Cardiac muscle cell (in vitro differentiated cells and primary cell): ENCODE data around the gene NUAK2. TPM values are rescaled to one million over a fixed set of nuclear protein-coding genes. Genes with fewer than 3 reads are reported as not detected.
"Not testable (repeated sequence)": the region's sequence is repeated elsewhere in the genome, so short reads cannot be mapped to it uniquely, and the experiment has no call there.

ENCODE experiments used
- DNase-seq, 2 donors: peaks; one replicate each; pipeline versions ENCODE4 v3.0.0 to v3.0.0-alpha.2; 2010 to 2017; ENCODE audit warnings: low read depth in 1 of 2, low spot score in 1 of 2
- H3K27ac ChIP-seq: fragments of 200-600 bp; sonication (generic); 2 replicates; pipeline ENCODE4 v1.5.1; 2016
- H3K27me3 ChIP-seq: fragments of 200-600 bp; sonication (generic); 2 replicates; pipeline ENCODE4 v1.6.0; 2016; ENCODE audit warnings: control low read depth
- H3K36me3 ChIP-seq: fragments of 200-600 bp; sonication (generic); 2 replicates; pipeline ENCODE4 v1.5.1; 2016; ENCODE audit warnings: control low read depth
- H3K4me1 ChIP-seq: fragments of 200-600 bp; sonication (generic); 2 replicates; pipeline ENCODE4 v1.8.1; 2017; ENCODE audit warnings: low read depth, mild to moderate bottlenecking, mixed run types
- H3K4me3 ChIP-seq: fragments of 200-600 bp; sonication (generic); 2 replicates; pipeline ENCODE4 v1.5.1; 2016; ENCODE audit warnings: mild to moderate bottlenecking
- H3K9me3 ChIP-seq: fragments of 200-600 bp; sonication (generic); 2 replicates; pipeline ENCODE4 v1.5.1; 2017; ENCODE audit warnings: low read depth, mild to moderate bottlenecking, control low read depth
- polyA plus RNA-seq: library from polyadenylated mRNA; unstranded; fragments of >200 nt; fragmentation: Nextera tagmentation; extraction: Ambion mirVana; gene quantifications from 2 replicates; pipeline ENCODE4 v1.2.1, GENCODE V29; 2016
- total RNA-seq: library from RNA; depleted of rRNA; stranded (reverse); fragments of >200 nt; gene quantifications from 2 replicates; pipeline ENCODE4 v1.2.3, GENCODE V29; 2016
- TF ChIP-seq, protein P1 (sequence below): IDR thresholded peaks from 2 replicates; pipeline ENCODE4 v1.5.1; 2012; ENCODE audit warnings: low read depth, mild to moderate bottlenecking, low read length

Gene NUAK2
- total RNA-seq, result 3.4 and 4.3 TPM in 2 replicates
- 2.1 and 3.4 TPM in 2 replicates for polyA plus RNA-seq

GRCh38 chr1:205321162-205321958 lies at the start of gene NUAK2:
NUAK2 (minus strand) TSS chr1:205321745; CDS start chr1:205321628, 117 bp downstream.
- H3K9me3 ChIP-seq, result no peaks in the 10 kb centered on the region
- no peaks in the 10 kb centered on the region for H3K27me3 ChIP-seq
- peak within 1 kb of the TSS; percentile 68 for H3K4me3 ChIP-seq
- peak within 1 kb of the TSS; percentile 15 for H3K27ac ChIP-seq
- DNase-seq, result peak; percentile 92 to 96
- H3K36me3 ChIP-seq, result no peaks in the 10 kb centered on the region
- peaks cover 16% of the 10 kb centered on the region for H3K4me1 ChIP-seq
- TF ChIP-seq, protein P1, sequence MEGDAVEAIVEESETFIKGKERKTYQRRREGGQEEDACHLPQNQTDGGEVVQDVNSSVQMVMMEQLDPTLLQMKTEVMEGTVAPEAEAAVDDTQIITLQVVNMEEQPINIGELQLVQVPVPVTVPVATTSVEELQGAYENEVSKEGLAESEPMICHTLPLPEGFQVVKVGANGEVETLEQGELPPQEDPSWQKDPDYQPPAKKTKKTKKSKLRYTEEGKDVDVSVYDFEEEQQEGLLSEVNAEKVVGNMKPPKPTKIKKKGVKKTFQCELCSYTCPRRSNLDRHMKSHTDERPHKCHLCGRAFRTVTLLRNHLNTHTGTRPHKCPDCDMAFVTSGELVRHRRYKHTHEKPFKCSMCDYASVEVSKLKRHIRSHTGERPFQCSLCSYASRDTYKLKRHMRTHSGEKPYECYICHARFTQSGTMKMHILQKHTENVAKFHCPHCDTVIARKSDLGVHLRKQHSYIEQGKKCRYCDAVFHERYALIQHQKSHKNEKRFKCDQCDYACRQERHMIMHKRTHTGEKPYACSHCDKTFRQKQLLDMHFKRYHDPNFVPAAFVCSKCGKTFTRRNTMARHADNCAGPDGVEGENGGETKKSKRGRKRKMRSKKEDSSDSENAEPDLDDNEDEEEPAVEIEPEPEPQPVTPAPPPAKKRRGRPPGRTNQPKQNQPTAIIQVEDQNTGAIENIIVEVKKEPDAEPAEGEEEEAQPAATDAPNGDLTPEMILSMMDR, result peak; percentile 40

DNA sequence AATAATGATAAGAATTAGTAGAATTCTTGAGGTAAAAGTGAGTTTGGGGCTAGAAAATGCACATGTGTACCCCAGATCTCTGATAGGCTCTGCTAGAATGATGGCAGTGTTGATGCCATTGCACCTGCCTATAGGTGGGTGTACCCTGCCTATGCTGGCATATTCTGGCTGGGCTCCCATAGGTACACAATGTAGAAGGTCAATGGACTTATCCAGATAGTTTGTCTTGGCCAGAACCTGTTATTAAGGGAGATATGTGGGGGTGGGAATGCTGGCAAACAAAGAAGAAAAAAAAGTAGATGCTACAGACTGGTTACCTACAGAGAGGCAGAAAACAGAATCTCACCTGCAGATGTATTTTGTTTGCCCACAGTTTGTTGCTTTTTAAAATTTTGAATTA lies 49.2 kb upstream of the NUAK2 start:
- Histone ChIP-seq H3K27ac (no peak overlapping the region), H3K4me1 (peaks cover 38% of the 10 kb centered on the region), H3K4me3 (no peak overlapping the region), H3K36me3 (no peaks in the 10 kb centered on the region), H3K27me3 (no peaks in the 10 kb centered on the region), H3K9me3 (no peaks in the 10 kb centered on the region)
- TF ChIP-seq, protein P1, result no peak
- no peak for DNase-seq

DNA sequence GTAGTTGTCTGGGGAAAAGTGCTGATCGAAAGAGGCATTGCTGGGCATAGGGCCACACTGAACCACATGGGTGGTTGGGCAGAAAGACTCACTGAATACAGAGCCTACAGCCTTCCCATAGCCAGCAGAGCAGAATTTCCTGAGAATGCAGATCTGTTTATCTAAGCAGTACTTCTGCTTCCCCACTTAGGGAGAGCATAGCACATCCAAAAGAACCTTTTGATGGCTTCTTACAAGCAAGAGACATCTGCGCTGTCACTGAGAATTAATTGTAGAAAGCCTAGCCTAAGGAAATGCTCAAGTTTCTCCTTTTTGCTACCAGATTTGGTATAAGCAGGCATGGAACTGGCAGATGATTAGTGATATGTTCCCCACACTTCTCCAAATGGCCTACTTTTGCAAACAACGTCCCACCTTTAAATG lies 48.2 kb upstream of the NUAK2 start:
- DNase-seq, result no peak
- no peaks in the 10 kb centered on the region for H3K27me3 ChIP-seq
- peaks cover 34% of the 10 kb centered on the region for H3K4me1 ChIP-seq
- no peaks in the 10 kb centered on the region for H3K36me3 ChIP-seq
- no peaks in the 10 kb centered on the region for H3K9me3 ChIP-seq
- H3K27ac ChIP-seq, result peak overlapping the region; percentile 43
- TF ChIP-seq, protein P1, result no peak
- no peak overlapping the region for H3K4me3 ChIP-seq

DNA sequence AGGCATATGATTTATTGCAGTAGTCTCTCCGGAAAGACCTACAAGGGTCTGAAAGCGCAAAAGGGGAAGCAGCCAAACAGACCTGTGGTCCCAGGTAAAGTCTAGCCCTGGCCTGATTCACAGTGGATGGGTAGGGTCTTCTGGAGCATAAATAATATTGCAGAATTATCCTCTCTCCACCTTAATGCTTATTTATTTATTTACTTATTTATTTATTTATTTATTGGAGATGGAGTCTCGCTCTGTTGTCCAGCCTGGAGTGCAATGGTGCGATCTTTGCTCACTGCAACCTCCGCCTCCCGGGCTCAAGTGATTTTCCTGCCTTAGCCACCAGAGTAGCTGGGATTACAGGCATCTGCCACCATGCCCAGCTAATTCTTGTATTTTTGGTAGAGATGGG lies 46.9 kb upstream of the NUAK2 start:
- no peaks in the 10 kb centered on the region for H3K36me3 ChIP-seq
- no peak overlapping the region for H3K27ac ChIP-seq
- H3K27me3 ChIP-seq, result no peaks in the 10 kb centered on the region
- TF ChIP-seq, protein P1, result no peak
- H3K9me3 ChIP-seq, result no peaks in the 10 kb centered on the region
- no peak overlapping the region for H3K4me3 ChIP-seq
- H3K4me1 ChIP-seq, result peaks cover 23% of the 10 kb centered on the region
- no peak for DNase-seq

DNA sequence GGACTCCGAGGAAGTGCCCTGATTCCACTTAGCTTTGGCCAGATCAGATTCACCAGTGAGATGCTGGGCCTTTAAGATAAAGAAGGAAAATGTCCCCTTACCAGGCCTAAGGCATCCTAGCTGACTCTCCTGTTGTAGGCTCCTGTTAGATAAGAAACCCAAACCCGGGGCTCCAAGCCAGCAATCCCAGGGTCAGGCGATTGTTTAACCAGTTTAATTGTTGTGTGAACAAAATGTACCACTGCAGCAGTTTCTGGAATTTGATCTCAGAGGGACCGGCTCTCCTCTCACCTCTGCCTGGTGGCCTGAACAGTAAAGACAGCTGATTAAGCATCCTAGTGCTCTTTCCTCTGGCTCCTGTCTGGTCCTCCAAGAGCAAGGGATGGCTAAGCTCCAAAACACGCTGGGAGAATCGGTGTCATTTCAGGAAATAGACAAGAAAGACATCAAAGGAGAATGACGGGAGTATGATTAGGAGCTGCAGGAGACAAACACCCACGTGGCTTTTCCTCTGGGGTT lies 44.5 kb upstream of the NUAK2 start:
- TF ChIP-seq, protein P1, result no peak
- peak in 1 of 2 donors; percentile 69 for DNase-seq
- Histone ChIP-seq H3K4me3 (no peak overlapping the region), H3K4me1 (peaks cover 6% of the 10 kb centered on the region), H3K27me3 (no peaks in the 10 kb centered on the region), H3K9me3 (no peaks in the 10 kb centered on the region), H3K36me3 (no peaks in the 10 kb centered on the region), H3K27ac (no peak overlapping the region)

GRCh38 chr1:205365086-205365485 lies 43.5 kb upstream of the NUAK2 start:
- H3K27ac ChIP-seq, H3K36me3 ChIP-seq, H3K4me3 ChIP-seq, DNase-seq, H3K9me3 ChIP-seq, H3K27me3 ChIP-seq, H3K4me1 ChIP-seq: not testable (repeated sequence)
